Measurements from ENCODE around the gene PIP5K1B. TPM values are rescaled to one million over a fixed set of nuclear protein-coding genes. Genes with fewer than 3 reads are reported as not detected.
"Not testable (repeated sequence)": the region's sequence is repeated elsewhere in the genome, so short reads cannot be mapped to it uniquely, and the experiment has no call there.

Gene PIP5K1B
- total and polyA plus RNA-seq, 2 experiments from 2014 or later = 3.2 to 5.0 TPM

- peaks cover 12% of the 10 kb centered on the region for H3K36me3 ChIP-seq
- H3K4me3 ChIP-seq = no peak overlapping the region
- DNase-seq (ENCODE audit: low read depth in 1 of 2, low spot score in 1 of 2) = peak; percentile 71 to 93
- TF ChIP-seq CTCF (IDR thresholded peaks at IDR 0.05; ENCODE audit: low read depth, low read length) = no peak
- H3K9me3 ChIP-seq (ENCODE audit: low read depth) = no peaks in the 10 kb centered on the region
- H3K27ac ChIP-seq = peak overlapping the region; percentile 94
- peaks cover 29% of the 10 kb centered on the region for H3K4me1 ChIP-seq (ENCODE audit: low read depth)
- no peaks in the 10 kb centered on the region for H3K27me3 ChIP-seq
These were observed 339.5 kb downstream of the PIP5K1B start for GRCh38 chr9:69044240-69045219.

- Histone ChIP-seq H3K9me3 (ENCODE audit: low read depth) (no peaks in the 10 kb centered on the region), H3K36me3 (peaks cover 12% of the 10 kb centered on the region), H3K27me3 (no peaks in the 10 kb centered on the region), H3K4me1 (ENCODE audit: low read depth) (peaks cover 29% of the 10 kb centered on the region), H3K27ac (peak overlapping the region; percentile 94), H3K4me3 (no peak overlapping the region)
- no peak for TF ChIP-seq CTCF (IDR thresholded peaks at IDR 0.05; ENCODE audit: low read depth, low read length)
- DNase-seq (ENCODE audit: low read depth in 1 of 2, low spot score in 1 of 2) = no peak
These were observed 340.8 kb downstream of the PIP5K1B start for GRCh38 chr9:69045821-69046220.

DNA sequence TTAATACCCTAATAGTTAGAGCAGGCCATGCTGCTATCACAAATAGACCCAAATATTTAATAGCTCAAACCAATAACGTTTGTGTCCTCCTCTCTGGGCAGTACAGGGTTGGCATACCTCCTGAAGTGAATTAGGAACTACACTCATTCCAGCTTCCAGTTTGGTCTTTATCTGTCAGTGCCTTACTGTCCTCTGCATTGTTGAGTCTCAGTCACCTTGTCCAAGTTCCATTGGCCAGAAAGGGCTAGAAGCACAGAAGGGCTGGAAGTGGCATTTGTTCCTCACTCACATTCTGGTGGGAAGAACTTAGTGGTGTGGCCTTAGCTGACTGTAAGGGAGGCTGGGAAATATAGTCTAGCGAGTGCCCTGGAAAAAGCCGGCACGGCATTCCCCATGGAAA is 341.7 kb downstream of the PIP5K1B start:
- Histone ChIP-seq H3K36me3 (peaks cover 12% of the 10 kb centered on the region), H3K27me3 (no peaks in the 10 kb centered on the region), H3K27ac (peak overlapping the region; percentile 94), H3K4me1 (ENCODE audit: low read depth) (peaks cover 29% of the 10 kb centered on the region), H3K4me3 (no peak overlapping the region), H3K9me3 (ENCODE audit: low read depth) (no peaks in the 10 kb centered on the region)
- DNase-seq (ENCODE audit: low read depth in 1 of 2, low spot score in 1 of 2) = no peak
- TF ChIP-seq CTCF (IDR thresholded peaks at IDR 0.05; ENCODE audit: low read depth, low read length) = no peak

GRCh38 chr9:69047371-69047770 is 342.3 kb downstream of the PIP5K1B start:
- Histone ChIP-seq H3K36me3 (peaks cover 12% of the 10 kb centered on the region), H3K9me3 (ENCODE audit: low read depth) (no peaks in the 10 kb centered on the region), H3K27ac (no peak overlapping the region), H3K4me1 (ENCODE audit: low read depth) (peaks cover 29% of the 10 kb centered on the region), H3K4me3 (no peak overlapping the region), H3K27me3 (no peaks in the 10 kb centered on the region)
- no peak for TF ChIP-seq CTCF (IDR thresholded peaks at IDR 0.05; ENCODE audit: low read depth, low read length)
- DNase-seq (ENCODE audit: low read depth in 1 of 2, low spot score in 1 of 2) = no peak

DNA sequence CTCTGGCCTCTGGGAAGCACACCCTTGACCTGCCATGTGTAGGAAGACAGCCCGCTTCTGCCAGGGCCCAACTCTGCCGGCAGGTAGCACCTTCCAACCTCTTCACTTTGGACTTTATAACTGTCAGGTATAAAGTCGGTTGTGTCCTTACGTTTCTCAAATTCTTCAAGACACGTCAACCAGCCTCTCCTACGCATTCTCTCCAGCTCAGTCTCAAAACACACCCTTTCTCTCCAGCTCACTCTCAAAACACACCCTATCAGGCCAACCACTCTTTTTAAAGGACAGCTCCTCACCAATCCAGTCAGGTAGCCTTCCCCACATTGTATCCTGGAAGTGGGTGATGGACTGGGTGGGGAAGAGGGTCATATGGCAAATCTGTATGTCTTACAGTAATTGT is 344.1 kb downstream of the PIP5K1B start:
- H3K27ac ChIP-seq = peak overlapping the region; percentile 23
- TF ChIP-seq CTCF (IDR thresholded peaks at IDR 0.05; ENCODE audit: low read depth, low read length) = no peak
- no peaks in the 10 kb centered on the region for H3K9me3 ChIP-seq (ENCODE audit: low read depth)
- no peaks in the 10 kb centered on the region for H3K27me3 ChIP-seq
- peaks cover 12% of the 10 kb centered on the region for H3K36me3 ChIP-seq
- peaks cover 23% of the 10 kb centered on the region for H3K4me1 ChIP-seq (ENCODE audit: low read depth)
- no peak for DNase-seq (ENCODE audit: low read depth in 1 of 2, low spot score in 1 of 2)
- H3K4me3 ChIP-seq = no peak overlapping the region

- H3K4me3 ChIP-seq; H3K4me1 ChIP-seq (ENCODE audit: low read depth); H3K27me3 ChIP-seq; H3K9me3 ChIP-seq (ENCODE audit: low read depth); DNase-seq (ENCODE audit: low read depth in 1 of 2, low spot score in 1 of 2); H3K27ac ChIP-seq: not testable (repeated sequence)
- H3K36me3 ChIP-seq = peaks cover 12% of the 10 kb centered on the region
These were observed 345.9 kb downstream of the PIP5K1B start for GRCh38 chr9:69050936-69051335.

All from cardiac muscle cell (in vitro differentiated cells and primary cell).